RCC 7860 (cell line): ENCODE data around the gene ZYX.

Experiments used
- DNase-seq: peaks from one replicate; pipeline ENCODE4 v3.0.0-alpha.2; 2015; ENCODE audit warnings: low spot score
- FAIRE-seq: peaks from 2 replicates; lab custom pipeline; 2012; peaks lifted over from hg19 to GRCh38; lab: Jason Lieb, UNC

Gene ZYX

GRCh38 chr7:143380646-143381426 is at the start of gene ZYX:
Gene ZYX, plus strand, starts transcription at chr7:143381345. Its CDS starts 227 bp downstream, at chr7:143381572.
- DNase-seq (peak; percentile 91), FAIRE-seq (no peak)

- no peak for FAIRE-seq
- DNase-seq, result no peak
Observed at GRCh38 chr7:143334244-143334643, 46.9 kb upstream of the ZYX start.

- DNase-seq, result no peak
- FAIRE-seq, result no peak
Observed at GRCh38 chr7:143337216-143337615, 43.9 kb upstream of the ZYX start.

- DNase-seq (no peak), FAIRE-seq (no peak)
Observed at GRCh38 chr7:143341842-143342241, 39.3 kb upstream of the ZYX start.

- FAIRE-seq, result no peak
- no peak for DNase-seq
Observed at GRCh38 chr7:143343596-143343995, 37.5 kb upstream of the ZYX start.

- FAIRE-seq, result no peak
- no peak for DNase-seq
Observed at GRCh38 chr7:143345428-143345900, 35.7 kb upstream of the ZYX start.

GRCh38 chr7:143346018-143346417 is 35.1 kb upstream of the ZYX start:
- DNase-seq (no peak), FAIRE-seq (no peak)

GRCh38 chr7:143347950-143348349 is 33.2 kb upstream of the ZYX start:
- DNase-seq (no peak), FAIRE-seq (no peak)

- no peak for FAIRE-seq
Observed at GRCh38 chr7:143351060-143351459, 30.1 kb upstream of the ZYX start.

GRCh38 chr7:143351574-143351973 is 29.6 kb upstream of the ZYX start:
- no peak for FAIRE-seq
- DNase-seq, result no peak

More at GRCh38 chr7:143351060-143351459, 30.1 kb upstream of the ZYX start:
- no peak for DNase-seq

- FAIRE-seq, result no peak
- no peak for DNase-seq
Observed at GRCh38 chr7:143352531-143353002, 28.6 kb upstream of the ZYX start.

GRCh38 chr7:143354376-143354775 is 26.8 kb upstream of the ZYX start:
- DNase-seq (no peak), FAIRE-seq (no peak)

GRCh38 chr7:143354965-143355364 is 26.2 kb upstream of the ZYX start:
- no peak for DNase-seq
- FAIRE-seq, result no peak

GRCh38 chr7:143355450-143356385 is 25.4 kb upstream of the ZYX start:
- DNase-seq (no peak), FAIRE-seq (no peak)

GRCh38 chr7:143356414-143357050 is 24.6 kb upstream of the ZYX start:
- no peak for DNase-seq
- FAIRE-seq, result no peak

- FAIRE-seq (no peak), DNase-seq (no peak)
Observed at GRCh38 chr7:143358626-143359025, 22.5 kb upstream of the ZYX start.

GRCh38 chr7:143359771-143360353 is 21.3 kb upstream of the ZYX start:
- FAIRE-seq, result no peak
- DNase-seq, result no peak

- no peak for DNase-seq
- FAIRE-seq, result no peak
Observed at GRCh38 chr7:143360788-143361551, 20.2 kb upstream of the ZYX start.

GRCh38 chr7:143361552-143362130 is 19.5 kb upstream of the ZYX start:
- FAIRE-seq (no peak), DNase-seq (no peak)
